IMR-90 (cell line): Measurements from ENCODE around the gene HADHB. TPM values are rescaled to one million over a fixed set of nuclear protein-coding genes. Genes with fewer than 3 reads are reported as not detected.

Experiments
- ATAC-seq: fragments of 200-7000 bp; cut with Tn5 transposase; 2 replicates; pipeline ENCODE4 v1.9.1; 2020; ENCODE audit warnings: low read depth, mild to moderate bottlenecking, moderate library complexity
- BruUV-seq: library from RNA; stranded (reverse); fragments of 400-500 nt; replicated peaks from 2 replicates; lab custom pipeline; 2021; lab: Mats Ljungman, UMichigan
- CTCF ChIA-PET: fragments of 300-600 bp; formaldehyde crosslinking; extraction: SDS; loops from one replicate; lab custom pipeline; 2021; ENCODE audit warnings: antibody characterized with exemption; lab: Yijun Ruan, JAX
- POLR2A ChIA-PET: fragments of 300-600 bp; sonication (Branson Sonifier 250); formaldehyde crosslinking; loops from one replicate; lab custom pipeline; 2022; ENCODE audit warnings: antibody characterized with exemption; ENCODE audit not compliant: unreplicated experiment; lab: Charles Lee
- DNase-seq: peaks from one replicate; pipeline ENCODE4 v3.0.0; 2013
- H2AFZ ChIP-seq: replicated peaks from 2 replicates; pipeline ENCODE3; 2013; ENCODE audit warnings: low read length, mild to moderate bottlenecking; ENCODE audit not compliant: poor library complexity
- H2AK5ac ChIP-seq: 2 replicates; pipeline ENCODE4 v1.6.1; 2013; ENCODE audit warnings: low read depth, low read length, inconsistent platforms
- H2AK9ac ChIP-seq: replicated peaks from 2 replicates; pipeline ENCODE3; 2013; ENCODE audit warnings: mild to moderate bottlenecking, low read depth, low read length, moderate library complexity; ENCODE audit not compliant: poor library complexity
- H2BK120ac ChIP-seq: 2 replicates; pipeline ENCODE4 v1.6.1; 2013; ENCODE audit warnings: low read depth, low read length, inconsistent platforms
- H2BK15ac ChIP-seq: 3 replicates; pipeline ENCODE4 v1.6.1; 2013; ENCODE audit warnings: low read depth, low read length, inconsistent platforms
- H2BK20ac ChIP-seq: 2 replicates; pipeline ENCODE4 v1.6.1; 2013; ENCODE audit warnings: low read depth, mild to moderate bottlenecking, inconsistent platforms, low read length, moderate library complexity
- H2BK5ac ChIP-seq: 2 replicates; pipeline ENCODE4 v1.6.1; 2013; ENCODE audit warnings: mild to moderate bottlenecking, low read depth, low read length, inconsistent platforms; ENCODE audit not compliant: poor library complexity, severe bottlenecking
- H3K14ac ChIP-seq: replicated peaks from 2 replicates; pipeline ENCODE4 v1.6.1; 2013; ENCODE audit warnings: low read depth, low read length, inconsistent platforms
- H3K18ac ChIP-seq: 2 replicates; pipeline ENCODE4 v1.6.1; 2013; ENCODE audit warnings: low read depth, low read length, control low read depth
- H3K23ac ChIP-seq: 2 replicates; pipeline ENCODE4 v1.6.1; 2013; ENCODE audit warnings: low read depth, low read length, inconsistent platforms
- H3K27ac ChIP-seq: 2 replicates; pipeline ENCODE4 v1.5.1; 2013; ENCODE audit warnings: mild to moderate bottlenecking, control low read depth, low read length; ENCODE audit not compliant: insufficient read depth
- H3K27me3 ChIP-seq: 2 replicates; pipeline ENCODE4 v1.6.1; 2013; ENCODE audit warnings: low read length; ENCODE audit not compliant: control insufficient read depth, insufficient read depth
- H3K36me3 ChIP-seq: 2 replicates; pipeline ENCODE4 v1.6.1; 2013; ENCODE audit warnings: low read length, mixed read lengths; ENCODE audit not compliant: control insufficient read depth, insufficient read depth
- H3K4ac ChIP-seq: 2 replicates; pipeline ENCODE4 v1.6.1; 2013; ENCODE audit warnings: low read depth, low read length, inconsistent platforms
- H3K4me1 ChIP-seq: 2 replicates; pipeline ENCODE4 v1.6.1; 2013; ENCODE audit warnings: low read length, mixed read lengths; ENCODE audit not compliant: control insufficient read depth, insufficient read depth
- H3K4me2 ChIP-seq: 2 replicates; pipeline ENCODE4 v1.6.1; 2013; ENCODE audit warnings: low read depth, mild to moderate bottlenecking, control low read depth, low read length, moderate library complexity
- H3K4me3 ChIP-seq: 2 replicates; pipeline ENCODE4 v1.5.1; 2013; ENCODE audit warnings: low read depth, mild to moderate bottlenecking, control low read depth, low read length, moderate library complexity; ENCODE audit not compliant: insufficient read depth
- H3K56ac ChIP-seq: 2 replicates; pipeline ENCODE4 v1.6.1; 2013; ENCODE audit warnings: low read length, inconsistent platforms; ENCODE audit not compliant: insufficient read depth; ENCODE audit errors: extremely low read depth
- H3K79me1 ChIP-seq, 2 experiments: 2 replicates each; pipeline ENCODE4 v1.6.1; 2013; ENCODE audit warnings: low read length in 2 of 2, inconsistent platforms in 1 of 2, low read depth in 1 of 2
- H3K9ac ChIP-seq: 2 replicates; pipeline ENCODE4 v1.6.1; 2013; ENCODE audit warnings: low read depth, low read length, control low read depth
- H3K9me1 ChIP-seq: 2 replicates; pipeline ENCODE4 v1.6.1; 2013; ENCODE audit warnings: low read length, inconsistent platforms; ENCODE audit not compliant: insufficient read depth
- H3K9me3 ChIP-seq: 2 replicates; pipeline ENCODE4 v1.6.1; 2013; ENCODE audit warnings: low read length; ENCODE audit not compliant: control insufficient read depth, insufficient read depth
- H4K20me1 ChIP-seq: 2 replicates; pipeline ENCODE4 v1.6.1; 2013; ENCODE audit warnings: low read length, inconsistent platforms; ENCODE audit not compliant: insufficient read depth
- H4K5ac ChIP-seq: 2 replicates; pipeline ENCODE4 v1.6.1; 2013; ENCODE audit warnings: mild to moderate bottlenecking, low read depth, low read length, control low read depth
- H4K8ac ChIP-seq, 2 experiments: 2 replicates each; pipeline ENCODE4 v1.6.1; 2013; ENCODE audit warnings: low read depth in 2 of 2, low read length in 2 of 2, control low read depth in 1 of 2, inconsistent platforms in 1 of 2
- H4K91ac ChIP-seq: 2 replicates; pipeline ENCODE4 v1.6.1; 2013; ENCODE audit warnings: low read depth, low read length, inconsistent platforms; ENCODE audit not compliant: insufficient read depth
- BHLHE40 ChIP-seq: fragments of 150-350 bp; IDR thresholded peaks from 2 replicates; pipeline ENCODE4 v1.6.1; 2016; ENCODE audit warnings: mild to moderate bottlenecking, low read depth, low read length
- MAZ ChIP-seq: IDR thresholded peaks from 2 replicates; pipeline ENCODE4 v1.6.1; 2012; ENCODE audit warnings: low read depth, mild to moderate bottlenecking, low read length, improper control_type of control experiment, moderate library complexity, borderline replicate concordance
- WGBS, 2 experiments: methylation state at CpG; one replicate each; pipeline versions ENCODE4 v1.1.5 to v1.1.7; 2013; ENCODE audit warnings: missing lambda C conversion rate in 2 of 2; ENCODE audit not compliant: insufficient read length in 1 of 2; ENCODE audit errors: extremely low coverage in 2 of 2; 5-methylcytosine and 5-hydroxymethylcytosine counted together
- dilution Hi-C: fragments of 300-500 bp; cut with HindIII; formaldehyde crosslinking; loops from one replicate; pipeline ENCODE4 v1.14.3; 2018; ENCODE audit warnings: low sequenced_read_pairs; ENCODE audit not compliant: unreplicated experiment
- in situ Hi-C: fragments of 300-500 bp; cut with MboI; formaldehyde crosslinking; loops from 3 replicates; pipeline ENCODE4 v1.14.3; 2019; ENCODE audit warnings: low sequenced_read_pairs, inconsistent platforms, mixed read lengths
- intact Hi-C: fragments of 100-400 bp; cut with micrococcal nuclease; formaldehyde crosslinking; loops from 2 replicates; pipeline ENCODE4 v1.10.0; 2022
- polyA plus RNA-seq, 3 experiments: library from polyadenylated mRNA; depleted of rRNA; stranded (reverse); fragments of >200 nt; gene quantifications; 2 replicates each; pipeline ENCODE4 v1.2.3, GENCODE V29; 2012; ENCODE audit warnings: low replicate concordance in 1 of 3
- total RNA-seq: library from RNA; depleted of rRNA; stranded (reverse); fragments of >200 nt; gene quantifications from 2 replicates; pipeline ENCODE4 v1.2.3, GENCODE V29; 2012
- TF ChIP-seq, protein P1 (sequence below): fragments of 150-350 bp; IDR thresholded peaks from 2 replicates; pipeline ENCODE4 v1.6.1; 2017; ENCODE audit warnings: mild to moderate bottlenecking, antibody characterized with exemption, low read length, low read depth

Gene HADHB
- total and polyA plus RNA-seq, 2 of the 4 experiments (the other 2 are of a cell fraction), result 67.9 to 79.8 TPM

- Histone ChIP-seq H3K9me1 (peaks cover 5% of the 10 kb centered on the region), H2AK5ac (no peak overlapping the region), H3K36me3 (peaks cover 32% of the 10 kb centered on the region), H4K5ac (no peak overlapping the region), H3K27me3 (no peaks in the 10 kb centered on the region), H4K20me1 (no peaks in the 10 kb centered on the region), H2AFZ (no peak overlapping the region), H3K4me2 (no peak overlapping the region), H3K9me3 (no peaks in the 10 kb centered on the region), H3K4me1 (peaks cover 2% of the 10 kb centered on the region; the same call in 1 of the 2 replicates), H2BK15ac (no peak overlapping the region), H3K9ac (no peak overlapping the region), H3K14ac (no peak overlapping the region), H2AK9ac (no peak overlapping the region), H2BK5ac (no peak overlapping the region), H4K91ac (no peak overlapping the region), H2BK20ac (no peak overlapping the region), H3K27ac (no peak overlapping the region), H4K8ac (no peak overlapping the region), H3K18ac (no peak overlapping the region), H3K79me1 (no peaks in the 10 kb centered on the region), H3K4me3 (no peak overlapping the region), H3K23ac (no peak overlapping the region), H3K56ac (no peak overlapping the region), H3K4ac (no peak overlapping the region), H2BK120ac (no peak overlapping the region)
- ATAC-seq, result peak; percentile 76
- no TSS peak for BruUV-seq
- CTCF ChIA-PET, result no interaction called here
- peak; percentile 47 for DNase-seq
- TF ChIP-seq MAZ (peak; percentile 23; the same call in 1 of the 2 replicates), BHLHE40 (no peak)
- TF ChIP-seq, protein P1, sequence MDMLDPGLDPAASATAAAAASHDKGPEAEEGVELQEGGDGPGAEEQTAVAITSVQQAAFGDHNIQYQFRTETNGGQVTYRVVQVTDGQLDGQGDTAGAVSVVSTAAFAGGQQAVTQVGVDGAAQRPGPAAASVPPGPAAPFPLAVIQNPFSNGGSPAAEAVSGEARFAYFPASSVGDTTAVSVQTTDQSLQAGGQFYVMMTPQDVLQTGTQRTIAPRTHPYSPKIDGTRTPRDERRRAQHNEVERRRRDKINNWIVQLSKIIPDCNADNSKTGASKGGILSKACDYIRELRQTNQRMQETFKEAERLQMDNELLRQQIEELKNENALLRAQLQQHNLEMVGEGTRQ, result no peak
- intact Hi-C loops, result no loop called here
- 60% methylated on average over 1 of the region's 3 CpGs; no CpG with 5 or more reads in 1 of the 2 experiments for WGBS, 2 experiments
- in situ Hi-C loops, result no loop called here
- POLR2A ChIA-PET, result no interaction called here
- dilution Hi-C loops, result no loop called here
Observed at GRCh38 chr2:26284132-26284531, 39.4 kb downstream of the HADHB start.
